ENCODE measurements around the gene CADM1.
A peak's percentile ranks its signal among the peaks of the same experiment; 100 is the strongest.
"Not testable (repeated sequence)": the region's sequence is repeated elsewhere in the genome, so short reads cannot be mapped to it uniquely, and the experiment has no call there.

Gene CADM1

DNA sequence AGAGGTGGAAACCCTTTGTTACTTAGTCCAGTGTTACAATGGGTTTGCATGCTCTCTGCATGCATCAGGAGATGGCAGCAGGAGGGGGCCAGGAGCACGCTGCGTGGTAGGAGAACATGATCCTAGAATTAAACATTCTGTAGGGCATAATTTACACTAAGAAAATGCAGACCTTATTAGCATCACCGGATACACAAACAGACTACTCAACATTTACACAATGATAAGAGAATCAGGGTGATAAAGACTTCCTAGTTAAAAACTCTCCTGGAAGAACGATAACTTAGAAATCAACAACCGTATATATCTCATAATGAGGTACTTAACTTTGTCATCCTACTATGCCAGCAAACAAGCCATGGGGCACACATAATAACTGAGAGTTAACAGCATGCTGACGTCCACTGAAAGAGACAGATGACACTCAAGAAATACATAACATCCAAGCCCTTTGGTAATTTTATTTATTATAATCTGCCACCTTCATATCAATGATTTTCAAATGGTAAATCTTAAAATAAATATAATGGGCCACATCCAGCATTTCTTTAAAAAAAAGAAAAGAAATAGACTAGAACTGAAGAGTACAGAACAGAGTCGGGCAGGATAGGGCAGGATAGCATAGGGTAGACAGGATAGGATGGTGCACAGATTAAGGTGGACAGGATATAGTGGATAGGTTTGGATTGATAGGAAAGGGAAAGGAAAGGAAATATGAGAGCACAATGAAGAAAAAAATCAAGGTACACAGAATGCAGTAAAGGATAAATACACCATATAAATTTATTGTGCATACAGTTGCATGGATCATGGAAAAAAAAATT lies 27.5 kb downstream of the CADM1 start:
- no peak for DNase-seq

DNA sequence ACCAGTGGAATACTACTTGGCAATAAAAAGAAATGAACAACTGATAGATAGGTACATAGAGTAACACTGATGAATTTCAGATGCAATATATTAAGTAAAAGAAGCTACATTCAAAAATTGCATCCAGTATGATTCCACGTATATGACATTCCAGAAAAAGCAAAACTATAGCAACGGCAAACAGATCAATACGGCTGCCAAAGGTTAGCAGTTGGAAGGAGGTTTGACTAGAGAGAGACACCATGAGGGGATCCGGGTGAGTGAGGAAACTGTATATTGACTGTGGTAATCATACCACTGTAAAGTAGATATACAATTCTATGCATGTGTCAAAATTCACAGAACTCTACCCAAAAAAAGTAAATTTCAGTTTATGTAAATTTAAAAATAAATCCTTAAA lies 28.7 kb downstream of the CADM1 start:
- no peak for DNase-seq

DNA sequence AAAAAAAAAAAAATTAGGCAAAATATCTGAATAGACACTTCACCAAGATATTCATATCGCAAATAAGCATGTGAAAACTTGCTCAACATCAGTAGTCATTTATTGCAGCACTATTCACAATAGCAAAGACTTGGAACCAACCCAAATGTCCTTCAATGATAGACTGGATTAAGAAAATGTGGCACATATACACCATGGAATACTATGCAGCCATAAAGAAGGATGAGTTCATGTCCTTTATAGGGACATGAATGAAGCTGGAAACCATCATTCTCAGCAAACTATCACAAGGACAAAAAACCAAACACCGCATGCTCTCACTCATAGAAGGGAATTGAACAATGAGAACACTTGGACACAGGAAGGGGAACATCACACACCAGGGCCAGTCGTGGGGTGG lies 29.9 kb downstream of the CADM1 start:
- not testable (repeated sequence) for DNase-seq

GRCh38 chr11:115473167-115473566 lies 31.0 kb downstream of the CADM1 start:
- DNase-seq: no peak

GRCh38 chr11:115471367-115471766 lies 32.8 kb downstream of the CADM1 start:
- peak; percentile 54 for DNase-seq

- DNase-seq: no peak
These were observed 33.3 kb downstream of the CADM1 start for GRCh38 chr11:115470928-115471327.

GRCh38 chr11:115469361-115469760 lies 34.9 kb downstream of the CADM1 start:
- no peak for DNase-seq

DNA sequence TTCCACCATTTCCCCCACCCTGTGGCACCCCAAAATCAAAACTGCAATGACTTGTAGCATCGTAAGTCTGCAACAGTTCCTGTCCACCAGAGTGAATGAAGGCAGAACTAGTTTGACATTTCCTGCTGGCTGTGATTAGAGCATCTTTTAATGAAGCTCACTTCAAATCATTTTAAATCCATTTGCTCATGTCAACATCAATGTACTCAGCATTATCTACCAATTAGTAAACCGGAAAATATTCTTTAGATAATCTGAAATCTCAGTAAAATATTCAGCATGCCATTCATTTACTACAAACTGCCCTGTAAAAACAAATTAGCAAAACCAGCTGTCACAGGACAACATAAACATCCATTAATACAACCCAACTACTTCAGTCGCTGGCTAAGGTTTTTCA lies 38.1 kb downstream of the CADM1 start:
- DNase-seq: no peak

- DNase-seq: no peak
These were observed 39.9 kb downstream of the CADM1 start for GRCh38 chr11:115464269-115464668.

DNA sequence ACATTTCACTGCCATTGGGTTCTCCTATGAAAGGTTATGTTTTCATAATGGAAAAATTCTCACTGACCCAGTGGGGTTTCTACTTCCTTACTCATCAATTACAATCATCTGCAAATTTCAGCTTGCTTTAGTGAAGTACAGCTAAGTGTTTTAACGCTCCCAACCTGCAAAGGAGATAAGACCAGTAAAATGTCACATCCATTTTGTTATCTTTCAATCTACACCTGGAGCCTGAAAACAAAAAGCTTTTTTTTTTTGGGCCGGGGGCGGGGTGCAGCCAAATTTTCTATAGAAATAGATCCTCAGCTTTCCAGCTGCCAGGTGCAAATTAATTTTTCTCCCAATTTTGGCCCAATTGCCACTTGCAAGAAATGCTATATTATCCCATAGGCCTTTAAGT lies 40.6 kb downstream of the CADM1 start:
- DNase-seq: no peak

DNA sequence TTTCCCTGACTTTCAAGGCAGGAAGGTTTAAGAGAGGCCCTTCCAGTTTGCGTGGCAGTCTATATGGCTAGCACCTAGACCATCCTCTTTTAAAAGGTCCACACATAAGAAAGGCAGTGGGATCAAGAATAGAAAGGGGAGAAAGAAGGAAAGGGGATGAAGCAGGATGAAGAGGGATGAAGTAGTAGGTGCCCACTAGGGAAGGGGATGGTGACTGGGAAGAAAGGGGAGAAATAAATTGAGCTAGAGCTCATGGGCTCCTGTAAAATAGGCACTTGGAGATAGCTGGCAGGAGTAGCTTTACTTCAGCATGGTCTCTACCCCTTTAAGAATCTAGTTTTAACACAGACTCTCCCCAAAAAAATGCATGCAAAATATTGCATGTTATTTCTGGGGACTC lies 41.5 kb downstream of the CADM1 start:
- no peak for DNase-seq

DNA sequence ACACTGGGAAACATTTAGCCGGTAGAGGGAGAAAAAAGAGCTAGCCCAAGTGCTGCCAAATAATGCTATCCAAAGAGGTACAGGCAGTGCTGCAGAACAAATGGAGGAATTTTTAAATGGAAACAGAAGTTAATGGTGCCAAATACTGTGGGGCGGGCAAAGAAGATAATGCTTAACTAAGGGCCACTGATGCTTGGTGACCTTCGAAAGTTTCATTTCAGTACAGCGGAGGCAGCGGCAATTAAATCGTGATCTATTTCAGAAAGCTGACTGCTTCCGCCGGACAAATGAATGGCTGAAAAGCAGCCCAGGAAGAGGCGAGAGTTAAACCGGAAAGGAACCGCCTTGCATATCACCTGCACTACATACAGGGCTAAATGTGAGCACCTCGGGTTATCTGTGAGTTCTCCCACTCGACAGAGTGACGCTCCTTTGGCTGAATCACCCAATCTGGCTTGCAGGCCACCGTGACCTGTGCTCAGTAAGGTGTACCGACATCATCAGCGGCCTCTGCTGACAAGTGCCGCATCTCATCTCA lies 42.1 kb downstream of the CADM1 start:
- peak; percentile 59 for DNase-seq

DNA sequence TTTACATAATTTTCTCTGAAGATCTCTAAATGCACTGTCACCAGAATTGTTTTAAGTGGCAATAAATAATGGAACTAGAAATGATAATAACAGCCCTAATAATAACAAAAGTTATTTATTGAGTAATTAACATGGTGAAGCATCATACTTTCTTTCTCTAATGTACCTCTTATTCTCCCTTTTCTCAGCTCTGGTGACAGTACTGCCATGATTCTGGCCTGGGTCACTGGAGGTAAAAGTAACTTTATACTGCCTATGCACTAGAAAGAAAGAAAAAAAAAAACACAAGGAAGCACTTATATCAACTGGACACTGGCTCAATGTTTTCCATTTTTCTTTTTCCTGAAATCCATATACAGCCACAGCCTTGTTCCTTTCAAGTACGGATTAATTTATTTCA lies 43.7 kb downstream of the CADM1 start:
- no peak for DNase-seq

DNA sequence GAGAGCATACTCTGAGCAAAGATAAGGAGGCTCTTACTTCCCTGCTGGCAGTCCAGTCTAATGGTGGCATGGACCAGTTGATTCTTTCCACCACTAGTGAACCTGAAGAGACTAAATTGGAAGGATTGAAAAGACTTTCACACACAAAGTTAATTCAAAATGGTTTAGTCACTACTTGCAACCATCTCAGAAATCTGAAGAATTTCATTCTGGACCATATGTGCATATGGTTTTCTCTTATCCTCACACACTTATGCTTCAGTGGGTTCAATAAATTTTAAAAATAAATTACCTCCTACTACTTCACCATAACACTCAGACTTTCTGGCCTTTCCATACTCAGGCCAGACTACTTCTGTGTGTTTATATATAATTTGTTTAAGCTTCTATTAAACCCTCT lies 44.7 kb downstream of the CADM1 start:
- DNase-seq: no peak

DNA sequence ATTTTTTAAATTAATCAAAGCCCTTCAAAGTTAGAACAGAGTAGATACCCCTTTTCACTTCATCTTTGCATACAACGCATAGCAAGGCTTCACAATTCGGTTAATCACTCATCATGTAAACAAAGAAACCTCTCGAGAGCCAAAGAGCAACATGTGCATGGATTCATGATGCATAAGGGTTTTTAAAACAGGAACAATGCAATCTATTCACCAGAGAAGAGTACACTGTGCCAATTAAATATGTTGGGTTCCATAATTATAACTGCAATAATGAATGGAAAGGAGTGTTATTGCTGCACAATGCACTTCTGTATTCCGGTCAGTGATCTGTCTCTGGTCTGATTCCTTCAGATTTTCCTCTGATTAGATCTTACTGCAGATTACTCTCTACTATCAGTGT lies 45.3 kb downstream of the CADM1 start:
- no peak for DNase-seq

GRCh38 chr11:115456019-115456418 lies 48.2 kb downstream of the CADM1 start:
- no peak for DNase-seq

DNA sequence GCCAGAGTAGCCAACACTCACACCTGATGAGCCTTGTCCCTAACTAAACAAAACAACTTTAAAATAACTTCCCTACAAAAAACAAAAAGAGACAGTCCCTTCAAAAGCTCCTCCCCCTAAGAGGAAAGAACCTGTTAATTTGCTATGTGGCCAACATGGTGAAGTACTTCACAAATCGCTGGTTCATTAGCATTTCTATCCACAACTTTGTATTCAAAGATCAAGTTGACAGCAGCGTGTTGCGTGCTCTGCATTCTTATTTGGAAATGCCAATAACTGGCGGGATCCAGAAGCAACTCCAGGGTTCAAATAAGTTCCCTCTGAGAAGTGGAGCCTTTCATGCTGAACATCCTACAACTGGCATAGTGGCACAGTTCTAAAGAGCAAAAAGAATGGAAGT lies 48.6 kb downstream of the CADM1 start:
- DNase-seq: no peak

DNA sequence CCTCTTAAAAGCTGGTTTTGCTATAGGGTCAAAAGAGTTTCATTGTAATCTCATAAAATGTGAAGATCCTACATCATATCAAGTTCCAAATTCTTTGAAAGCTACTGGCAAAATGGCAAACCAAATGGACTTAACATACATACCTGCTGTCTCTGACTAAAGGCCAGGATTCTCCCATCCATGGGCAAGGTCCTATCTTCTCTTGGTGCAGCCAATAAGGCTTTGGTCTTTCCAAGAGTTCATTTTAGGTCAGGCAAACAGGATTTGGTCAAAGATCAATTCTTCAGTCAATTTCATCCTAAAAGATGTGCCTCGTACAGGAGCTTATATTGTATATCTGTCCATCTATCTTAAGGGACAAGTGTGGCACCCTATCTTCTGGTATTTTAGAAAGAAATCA lies 49.7 kb downstream of the CADM1 start:
- no peak for DNase-seq

DNA sequence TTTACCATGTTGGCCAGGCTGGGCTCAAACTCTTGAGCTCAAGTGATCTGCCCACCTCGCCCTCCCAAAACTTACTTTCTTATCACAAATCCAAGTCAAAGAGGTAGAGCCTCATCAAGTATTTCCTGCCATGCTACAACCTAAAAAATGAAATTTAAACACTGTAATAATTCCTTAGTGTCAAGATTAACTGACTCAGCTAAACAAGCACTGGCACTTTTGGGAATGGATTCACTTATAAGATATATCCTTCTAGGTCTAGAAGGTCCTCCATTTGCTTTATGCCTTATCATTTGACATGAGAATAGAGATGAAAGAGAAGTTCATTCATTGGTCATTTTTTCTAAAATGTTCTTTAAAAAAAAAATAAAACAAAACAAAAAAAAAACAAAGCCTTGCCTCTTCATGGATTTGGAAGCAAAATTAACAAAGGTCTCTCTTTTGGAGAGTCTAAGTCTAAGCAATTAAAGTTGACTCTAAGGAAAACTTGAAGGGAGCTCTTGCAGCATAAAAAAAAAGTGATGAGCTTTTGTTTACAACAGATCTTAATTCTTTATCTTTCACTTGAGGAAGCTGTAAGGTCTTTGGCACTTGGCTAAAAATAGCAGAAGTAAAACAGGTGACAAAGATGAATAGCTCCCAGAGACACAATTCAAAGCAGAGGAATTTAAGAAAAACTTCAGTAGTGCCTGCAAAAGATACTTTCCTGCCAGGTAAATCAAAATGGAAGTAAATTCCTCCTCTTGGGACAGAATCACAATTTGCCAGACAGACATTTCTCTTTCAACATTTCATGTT lies 50.3 kb downstream of the CADM1 start:
- no peak for DNase-seq

GRCh38 chr11:115452241-115452640 lies 52.0 kb downstream of the CADM1 start:
- DNase-seq: no peak

GRCh38 chr11:115450519-115450918 lies 53.7 kb downstream of the CADM1 start:
- no peak for DNase-seq

- DNase-seq: no peak
These were observed 56.8 kb downstream of the CADM1 start for GRCh38 chr11:115447273-115447864.

DNA sequence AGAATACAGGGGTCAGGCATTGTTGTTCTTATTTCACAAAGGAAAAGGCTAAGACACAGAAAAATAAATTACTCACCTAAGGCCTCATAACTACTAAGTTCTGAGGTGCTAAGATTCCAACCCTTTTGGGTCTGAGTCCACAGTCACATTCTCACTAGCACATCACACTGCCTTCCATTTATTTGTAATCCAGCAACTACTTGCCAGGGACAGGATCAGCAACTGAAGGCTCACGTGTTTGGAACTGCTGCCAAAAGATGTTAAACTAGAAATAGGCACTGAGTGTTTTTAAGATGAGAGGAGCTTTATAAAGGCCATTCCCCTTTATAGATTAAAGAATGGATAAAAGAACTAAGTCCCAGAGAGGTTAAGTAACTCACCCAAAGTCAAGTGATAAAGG lies 58.0 kb downstream of the CADM1 start:
- DNase-seq: no peak

GRCh38 chr11:115444542-115444941 lies 59.7 kb downstream of the CADM1 start:
- DNase-seq: no peak

Data from islet precursor cell (in vitro differentiated cells).